ENCODE measurements around the gene MST1.

Gene MST1

GRCh38 chr3:49718858-49719213, 29.6 kb upstream of the MST1 start:
- no peak for DNase-seq (ENCODE audit: low read depth in 2 of 2, low spot score in 1 of 2)

- DNase-seq (ENCODE audit: low read depth in 2 of 2, low spot score in 1 of 2): no peak
Observed at GRCh38 chr3:49717959-49718857, 28.9 kb upstream of the MST1 start.

GRCh38 chr3:49717211-49717958, 28.1 kb upstream of the MST1 start:
- DNase-seq (ENCODE audit: low read depth in 2 of 2, low spot score in 1 of 2): no peak

- DNase-seq (ENCODE audit: low read depth in 2 of 2, low spot score in 1 of 2): no peak
Observed at GRCh38 chr3:49716691-49717210, 27.5 kb upstream of the MST1 start.

GRCh38 chr3:49716169-49716568, 26.9 kb upstream of the MST1 start:
- DNase-seq (ENCODE audit: low read depth in 2 of 2, low spot score in 1 of 2): no peak

GRCh38 chr3:49715611-49716121, 26.4 kb upstream of the MST1 start:
- no peak for DNase-seq (ENCODE audit: low read depth in 2 of 2, low spot score in 1 of 2)

GRCh38 chr3:49714728-49715550, 25.7 kb upstream of the MST1 start:
- no peak for DNase-seq (ENCODE audit: low read depth in 2 of 2, low spot score in 1 of 2)

- DNase-seq (ENCODE audit: low read depth in 2 of 2, low spot score in 1 of 2): no peak
Observed at GRCh38 chr3:49713336-49714105, 24.2 kb upstream of the MST1 start.

GRCh38 chr3:49712631-49713317, 23.5 kb upstream of the MST1 start:
- no peak for DNase-seq (ENCODE audit: low read depth in 2 of 2, low spot score in 1 of 2)

- DNase-seq (ENCODE audit: low read depth in 2 of 2, low spot score in 1 of 2): no peak
Observed at GRCh38 chr3:49712166-49712565, 22.9 kb upstream of the MST1 start.

GRCh38 chr3:49711489-49711888, 22.2 kb upstream of the MST1 start:
- no peak for DNase-seq (ENCODE audit: low read depth in 2 of 2, low spot score in 1 of 2)

GRCh38 chr3:49709852-49710251, 20.6 kb upstream of the MST1 start:
- no peak for DNase-seq (ENCODE audit: low read depth in 2 of 2, low spot score in 1 of 2)

- no peak for DNase-seq (ENCODE audit: low read depth in 2 of 2, low spot score in 1 of 2)
Observed at GRCh38 chr3:49707113-49707480, 17.8 kb upstream of the MST1 start.

GRCh38 chr3:49706456-49707112, 17.3 kb upstream of the MST1 start:
- no peak for DNase-seq (ENCODE audit: low read depth in 2 of 2, low spot score in 1 of 2)

GRCh38 chr3:49705390-49705960, 16.2 kb upstream of the MST1 start:
- no peak for DNase-seq (ENCODE audit: low read depth in 2 of 2, low spot score in 1 of 2)

GRCh38 chr3:49704629-49705028, 15.4 kb upstream of the MST1 start:
- no peak for DNase-seq (ENCODE audit: low read depth in 2 of 2, low spot score in 1 of 2)

GRCh38 chr3:49703956-49704355, 14.7 kb upstream of the MST1 start:
- DNase-seq (ENCODE audit: low read depth in 2 of 2, low spot score in 1 of 2): no peak

GRCh38 chr3:49703443-49703927, 14.2 kb upstream of the MST1 start:
- peak in 1 of 2 donors; percentile 35 for DNase-seq (ENCODE audit: low read depth in 2 of 2, low spot score in 1 of 2)

GRCh38 chr3:49702672-49703071, 13.4 kb upstream of the MST1 start:
- no peak for DNase-seq (ENCODE audit: low read depth in 2 of 2, low spot score in 1 of 2)

Data from stimulated activated CD8-positive, alpha-beta memory T cell treated with anti-CD3 and anti-CD28 coated beads, Interleukin-4, amount 100 ng/mL, for 1 hour (primary cell).